GOT3 (cell line): ENCODE measurements around the gene GNL1.
A peak's percentile ranks its signal among the peaks of the same experiment; 100 is the strongest.

Experiments used
- DNase-seq: peaks from one replicate; lab custom pipeline; 2025; ENCODE audit warnings: mixed read lengths; lab: John Stamatoyannopoulos, UW

GNL1 gene

GRCh38 chr6:30568245-30568644 lies 12.0 kb upstream of the GNL1 start:
- DNase-seq: no peak

DNA sequence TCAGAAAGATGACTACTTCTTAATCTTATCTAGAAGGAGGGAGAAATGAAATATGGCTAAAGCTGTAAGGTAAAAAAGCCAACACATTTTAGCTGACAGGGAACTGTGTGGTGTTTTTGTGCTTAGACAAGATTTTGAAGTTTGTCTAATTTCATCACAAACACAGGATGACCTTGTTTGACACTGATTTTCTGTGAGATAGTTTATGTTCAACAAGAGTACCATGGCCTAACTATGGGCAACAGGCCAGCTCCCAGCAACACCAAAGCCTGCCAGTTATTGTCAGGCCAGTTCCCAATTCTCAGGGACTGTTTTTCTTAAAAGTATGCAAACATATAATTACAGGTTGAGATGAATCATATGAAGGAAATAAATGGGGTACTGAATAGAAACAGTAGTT lies 9.5 kb upstream of the GNL1 start:
- no peak for DNase-seq

DNA sequence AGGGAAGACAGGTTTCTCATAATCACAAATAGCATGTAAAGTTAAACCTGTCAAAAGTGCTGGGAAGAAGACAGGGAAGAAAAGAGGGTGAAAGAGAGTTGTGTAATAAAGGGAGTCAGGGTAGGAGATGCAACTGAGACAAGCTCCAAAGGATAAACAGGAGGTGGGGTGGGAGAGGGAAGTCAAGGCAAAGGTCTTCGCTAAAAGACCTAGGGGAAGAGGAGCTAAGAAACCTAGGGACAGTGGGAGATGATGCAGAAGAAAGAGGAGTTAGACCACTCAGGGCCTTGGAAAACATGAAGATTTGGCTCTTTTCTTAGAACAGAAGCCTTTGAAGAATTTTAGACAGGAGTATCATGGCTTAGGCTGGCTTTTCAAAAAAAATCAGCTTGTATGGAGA lies 7.8 kb upstream of the GNL1 start:
- DNase-seq: no peak

GRCh38 chr6:30562470-30563425 lies 6.5 kb upstream of the GNL1 start:
- no peak for DNase-seq

- DNase-seq: no peak
These were observed 4.6 kb upstream of the GNL1 start for GRCh38 chr6:30560930-30561329.

DNA sequence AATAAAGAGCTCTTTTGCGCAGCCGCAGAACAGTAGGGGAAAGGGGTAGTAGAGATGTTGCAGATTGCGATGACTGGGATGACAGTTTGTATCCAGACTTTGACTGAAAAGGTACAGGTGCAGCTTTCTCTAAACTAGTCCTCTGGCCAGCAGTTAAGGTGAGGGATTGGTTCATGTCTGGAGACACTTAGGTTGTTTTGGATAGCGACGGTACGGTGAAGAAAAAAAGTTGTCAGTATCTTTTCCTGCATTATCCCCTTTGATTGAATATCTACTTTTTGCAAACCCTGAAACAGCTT lies 1.3 kb upstream of the GNL1 start:
- no peak for DNase-seq

DNA sequence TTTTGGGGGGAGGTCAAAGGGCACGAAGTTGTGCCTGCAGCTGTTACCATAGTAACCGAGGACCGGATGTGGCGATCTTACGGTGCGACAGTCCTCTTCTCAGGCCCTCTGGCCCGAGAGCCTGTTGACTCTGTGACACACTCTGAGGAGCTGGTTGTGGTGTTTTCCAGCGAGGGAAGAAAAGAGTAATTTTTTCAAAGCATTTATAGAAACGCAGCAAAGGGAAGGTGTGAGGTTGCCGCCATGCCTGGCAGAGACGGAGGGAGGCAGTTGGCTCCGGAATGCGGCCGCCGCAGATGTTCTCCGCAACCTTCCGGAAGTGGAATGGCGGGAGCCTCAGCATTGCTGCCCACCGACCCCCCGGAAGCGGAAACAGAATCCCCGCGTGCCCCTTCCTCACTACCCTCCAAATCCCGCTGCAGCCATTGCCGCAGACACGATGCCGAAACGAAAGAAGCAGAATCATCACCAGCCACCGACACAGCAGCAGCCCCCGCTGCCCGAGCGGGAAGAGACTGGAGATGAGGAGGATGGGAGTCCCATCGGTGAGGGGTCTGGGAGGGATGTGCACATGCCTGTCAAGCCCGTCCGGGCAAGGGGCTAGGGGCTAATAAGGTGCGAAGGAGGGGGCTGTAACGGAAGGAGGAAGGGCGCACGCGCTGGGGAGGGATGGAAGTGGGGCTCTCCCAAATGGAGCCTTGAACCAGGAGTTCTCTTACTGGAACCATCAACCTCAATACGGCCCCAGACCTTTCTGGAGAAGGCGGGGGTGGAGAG lies 805 bp upstream of the GNL1 start, which contains the start of gene PRR3:
Gene PRR3, plus strand, starts transcription at position 390 of the 777 bp plus-strand sequence. Its CDS starts 50 bp downstream, at position 440.
- peak; percentile 66 for DNase-seq

DNA sequence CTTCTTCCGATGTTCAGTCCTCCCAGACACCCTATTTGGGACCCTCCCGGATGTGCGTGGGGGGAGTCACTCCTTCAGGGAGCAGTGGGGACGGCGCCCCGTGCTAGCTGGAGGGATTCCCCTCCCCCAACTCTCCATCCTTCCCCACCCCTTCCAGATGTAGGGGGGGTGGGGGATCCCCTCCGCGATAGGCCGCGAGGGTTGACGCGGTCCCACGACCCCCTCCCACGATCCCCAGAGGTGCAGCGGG lies 548 bp downstream of the GNL1 start:
- DNase-seq: no peak

GRCh38 chr6:30554962-30555815 lies 1.1 kb downstream of the GNL1 start:
- no peak for DNase-seq

GRCh38 chr6:30554404-30554803 lies 1.9 kb downstream of the GNL1 start:
- DNase-seq: no peak

DNA sequence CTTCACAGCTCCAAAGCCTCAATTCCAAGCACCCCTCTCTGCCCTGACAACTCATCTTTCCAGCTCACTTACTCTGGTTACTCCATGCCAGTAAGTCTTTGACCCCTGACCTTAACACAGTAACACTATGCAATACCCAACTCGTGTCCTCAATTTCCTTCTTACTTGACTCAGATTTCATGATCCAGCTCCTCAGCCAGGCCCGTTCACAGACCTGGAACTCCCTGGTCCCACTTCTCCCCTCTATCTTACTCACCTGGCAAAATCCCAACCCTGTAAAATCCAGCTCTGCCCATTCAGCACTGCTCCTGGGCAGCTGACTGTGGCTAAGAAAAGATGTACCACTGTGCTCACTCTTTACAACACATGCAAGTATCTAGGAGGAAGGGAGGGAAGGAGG lies 7.9 kb downstream of the GNL1 start:
- DNase-seq: no peak

GRCh38 chr6:30547454-30547853 lies 8.8 kb downstream of the GNL1 start:
- no peak for DNase-seq

GRCh38 chr6:30544666-30545272 lies 11.5 kb downstream of the GNL1 start:
- no peak for DNase-seq

- DNase-seq: no peak
These were observed 12.5 kb downstream of the GNL1 start for GRCh38 chr6:30543821-30544220.

- DNase-seq: no peak
These were observed 13.4 kb downstream of the GNL1 start for GRCh38 chr6:30542915-30543314.

DNA sequence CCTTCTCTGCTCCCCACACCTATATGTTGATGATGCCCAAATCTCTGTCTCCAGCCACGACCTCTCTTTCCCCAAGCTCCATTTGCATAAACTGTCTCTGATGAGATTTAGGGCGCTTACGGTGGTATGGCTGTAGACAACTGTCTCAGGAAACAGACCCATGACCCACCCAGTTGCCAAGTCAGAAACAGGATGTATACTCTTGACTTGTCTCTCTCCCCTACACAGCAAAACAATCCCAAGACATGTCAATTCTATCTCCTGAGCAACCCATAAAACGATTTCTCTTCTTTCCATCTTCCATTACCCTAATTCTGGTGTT lies 13.9 kb downstream of the GNL1 start:
- no peak for DNase-seq

DNA sequence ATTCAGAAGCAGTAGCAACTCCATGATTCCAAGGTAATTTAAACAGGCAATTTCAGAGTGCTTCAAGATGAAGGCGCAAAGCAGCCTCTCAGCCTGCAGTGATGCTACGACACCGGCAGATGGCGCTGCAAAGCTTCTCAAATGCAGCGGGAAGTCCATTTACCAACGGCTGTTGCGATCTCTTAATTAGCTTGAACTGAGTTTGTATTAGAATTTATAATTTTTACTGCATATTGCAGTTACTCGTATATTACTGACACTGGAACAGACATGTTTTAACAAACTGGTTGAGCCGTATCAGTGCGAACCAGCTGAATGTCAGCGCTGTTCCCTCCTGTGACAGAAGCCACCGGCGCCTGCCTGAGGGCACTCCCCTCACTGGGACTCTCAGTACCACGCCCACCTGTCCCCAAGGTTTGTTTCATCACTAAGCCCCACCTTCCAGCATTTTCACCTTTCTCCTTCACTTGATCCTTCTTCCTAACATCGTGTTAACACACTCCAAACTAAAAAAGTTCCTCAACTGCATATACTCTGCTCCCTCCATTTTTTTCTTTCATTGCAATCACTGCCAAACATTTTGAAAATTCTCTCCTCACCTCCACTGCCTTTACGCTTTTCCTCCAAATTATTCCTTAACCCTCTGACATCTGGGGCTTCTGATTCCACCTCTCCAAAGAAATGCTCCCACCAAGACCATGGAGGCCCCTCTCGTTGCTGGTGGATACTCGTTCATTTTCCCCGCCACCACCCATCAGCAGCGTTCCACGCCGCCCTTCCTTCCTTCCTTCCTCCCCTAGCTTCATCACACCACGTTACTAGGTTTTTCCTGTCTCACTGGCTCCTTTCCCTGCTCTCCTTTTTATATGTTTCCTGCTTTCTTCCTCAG lies 14.5 kb downstream of the GNL1 start:
- DNase-seq: no peak

DNA sequence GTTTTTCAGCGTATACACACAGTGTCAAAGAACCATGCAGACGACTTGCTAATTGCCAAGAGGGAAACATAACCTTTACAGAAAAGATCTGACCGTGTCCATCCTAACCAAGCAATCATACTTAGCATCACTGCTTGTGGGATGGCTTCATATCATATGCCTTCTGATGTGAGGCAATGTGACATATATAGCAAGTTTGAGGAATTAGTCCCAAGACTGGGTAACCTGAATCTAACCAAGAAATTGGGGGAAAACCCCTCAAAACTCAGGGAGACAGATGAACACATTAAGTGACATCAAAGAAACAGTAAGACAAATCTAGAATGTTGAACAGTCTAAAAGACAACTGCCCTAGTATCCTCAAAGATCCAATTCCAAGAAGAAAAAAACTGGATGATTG lies 18.4 kb downstream of the GNL1 start:
- DNase-seq: no peak

DNA sequence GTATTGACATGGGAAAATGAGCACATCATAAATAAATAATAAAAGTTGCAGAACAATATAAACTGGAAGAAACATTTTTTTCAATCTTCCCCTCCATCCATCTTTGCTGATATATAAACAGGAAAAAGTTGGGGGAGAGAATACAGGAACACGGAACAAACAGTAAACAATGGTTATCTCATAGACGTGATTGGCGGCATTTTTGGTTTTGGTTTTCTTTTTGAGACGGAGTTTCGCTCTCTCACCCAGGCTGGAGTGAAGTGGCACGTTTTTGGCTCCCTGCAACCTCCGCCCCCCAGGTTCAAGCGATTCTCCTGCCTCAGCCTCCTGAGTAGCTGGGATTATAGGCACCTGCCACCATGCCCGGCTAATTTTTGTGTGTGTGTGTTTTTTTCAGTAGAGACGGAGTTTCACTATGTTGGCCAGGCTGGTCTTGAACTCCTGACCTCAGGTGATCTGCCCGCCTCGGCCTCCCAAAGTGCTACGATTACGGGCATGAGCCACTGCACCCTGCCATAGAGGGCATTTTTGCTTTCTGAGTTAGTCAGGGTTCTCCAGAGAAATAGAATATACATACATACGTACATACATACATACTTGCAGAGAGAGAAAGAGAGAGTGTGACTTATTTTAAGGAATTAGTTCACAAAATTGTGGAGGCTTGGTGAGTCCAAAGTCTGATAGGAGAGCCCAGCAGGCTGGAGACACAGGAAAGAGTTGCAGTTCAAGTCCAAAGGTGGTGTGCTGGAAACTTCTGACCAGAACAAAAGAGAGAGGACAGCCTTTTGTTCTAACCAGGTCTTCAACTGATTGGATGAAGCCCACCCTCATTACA lies 22.6 kb downstream of the GNL1 start:
- DNase-seq: no peak

GRCh38 chr6:30530014-30530413 lies 26.3 kb downstream of the GNL1 start:
- no peak for DNase-seq
